8988T (cell line): ENCODE data around the gene PACRG.

Source experiments
- DNase-seq: peaks from one replicate; pipeline ENCODE4 v3.0.0; 2011

Gene PACRG

GRCh38 chr6:163186527-163186926 is 458.8 kb downstream of the PACRG start:
- no peak for DNase-seq

GRCh38 chr6:163187201-163187600 is 459.4 kb downstream of the PACRG start:
- DNase-seq = no peak

- DNase-seq = no peak
These were observed 459.8 kb downstream of the PACRG start for GRCh38 chr6:163187606-163188005.

DNA sequence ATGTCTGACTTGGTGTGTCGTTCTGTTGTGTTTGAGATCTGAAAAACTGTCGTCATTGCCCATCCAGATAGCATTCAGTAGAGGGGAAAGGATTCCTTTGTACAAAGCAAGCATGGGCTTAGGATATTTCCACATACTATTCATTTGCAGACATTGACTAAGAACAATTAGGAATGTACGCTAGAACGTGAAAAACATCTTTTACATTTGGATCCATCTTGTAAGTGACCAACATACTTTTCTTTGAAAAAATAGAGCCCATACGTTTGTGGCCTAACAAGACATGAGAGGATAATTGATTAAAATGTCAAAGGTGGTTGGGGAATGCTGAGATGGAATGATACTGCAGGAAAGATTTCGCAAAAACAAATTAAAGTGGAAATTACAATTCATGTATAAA is 461.0 kb downstream of the PACRG start:
- DNase-seq = no peak

DNA sequence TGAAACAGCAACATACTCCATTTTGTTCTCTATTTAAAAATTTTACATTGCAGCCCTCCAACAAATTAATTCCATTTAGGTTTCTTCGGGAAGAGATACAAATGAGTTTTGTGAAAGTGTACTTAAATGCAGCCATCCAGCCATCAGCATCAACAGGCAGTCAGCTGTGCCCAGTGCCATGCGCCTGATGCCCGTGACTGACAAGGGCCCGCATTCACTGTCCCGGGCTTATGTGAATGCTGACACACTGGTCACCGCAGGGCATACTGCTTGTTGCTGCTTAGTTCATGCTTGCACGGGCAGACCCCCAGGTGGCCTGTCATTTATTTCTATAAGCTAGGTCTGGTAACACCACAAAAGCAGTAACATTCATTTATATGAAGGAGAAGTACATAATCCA is 461.8 kb downstream of the PACRG start:
- no peak for DNase-seq

GRCh38 chr6:163190786-163191185 is 463.0 kb downstream of the PACRG start:
- no peak for DNase-seq

DNA sequence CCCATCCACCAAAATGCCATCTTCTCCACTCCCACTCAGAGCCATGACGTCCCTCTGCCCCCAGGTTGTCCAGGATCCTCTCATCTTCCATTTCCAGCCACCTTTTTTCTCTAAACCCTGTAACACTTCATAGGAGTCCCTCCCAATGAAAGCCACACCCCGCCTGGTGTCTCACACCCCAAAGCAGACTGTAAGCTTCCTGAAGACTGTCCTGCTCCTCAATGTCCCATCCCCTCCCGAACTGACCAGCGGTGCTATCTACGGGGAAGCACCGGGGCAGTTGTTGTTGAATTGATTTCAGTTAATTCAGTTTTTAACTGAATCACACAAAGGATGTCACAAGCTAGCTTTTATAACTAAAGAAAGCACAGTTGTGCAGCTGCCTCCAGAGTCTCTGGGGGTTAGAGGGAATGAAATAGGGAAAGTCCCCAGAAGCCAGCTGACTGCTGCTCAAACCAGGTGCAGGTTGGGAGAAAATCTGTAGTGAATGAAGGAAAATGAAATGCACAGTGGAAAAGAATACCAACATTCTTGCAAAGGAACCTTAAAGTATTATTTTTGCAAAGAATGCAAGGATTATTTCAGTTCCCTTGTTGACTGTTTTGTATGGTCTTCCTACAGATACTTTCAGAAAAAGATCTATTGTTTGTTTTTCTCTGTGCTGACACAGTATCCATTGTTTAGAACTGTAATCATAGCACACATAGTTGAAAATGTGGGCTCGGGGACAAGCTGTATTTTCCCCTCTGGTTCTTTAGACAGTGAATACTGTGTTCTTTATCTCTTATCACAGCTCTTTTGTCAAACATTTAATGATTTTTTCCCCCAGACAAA is 464.1 kb downstream of the PACRG start:
- no peak for DNase-seq

DNA sequence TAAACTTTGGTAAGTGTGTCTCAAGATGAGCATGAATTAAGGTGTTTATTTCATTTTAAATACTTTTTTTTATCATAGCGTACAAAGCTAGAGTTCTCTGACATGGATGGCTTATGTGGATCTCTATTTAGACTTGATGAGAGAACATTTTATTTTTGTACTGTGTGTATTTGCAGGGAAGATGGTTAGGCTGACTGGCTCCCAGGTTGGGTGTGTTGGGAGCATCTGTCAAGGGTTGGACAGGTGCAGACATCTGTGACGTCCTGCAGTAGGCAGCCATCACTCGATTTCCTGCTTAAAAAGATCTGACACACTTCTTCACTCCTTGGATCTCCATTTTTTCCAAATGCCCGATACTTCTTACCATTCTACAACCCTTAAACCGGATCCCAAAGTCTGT is 464.8 kb downstream of the PACRG start:
- no peak for DNase-seq

- DNase-seq = no peak
These were observed 465.6 kb downstream of the PACRG start for GRCh38 chr6:163193326-163193725.

DNA sequence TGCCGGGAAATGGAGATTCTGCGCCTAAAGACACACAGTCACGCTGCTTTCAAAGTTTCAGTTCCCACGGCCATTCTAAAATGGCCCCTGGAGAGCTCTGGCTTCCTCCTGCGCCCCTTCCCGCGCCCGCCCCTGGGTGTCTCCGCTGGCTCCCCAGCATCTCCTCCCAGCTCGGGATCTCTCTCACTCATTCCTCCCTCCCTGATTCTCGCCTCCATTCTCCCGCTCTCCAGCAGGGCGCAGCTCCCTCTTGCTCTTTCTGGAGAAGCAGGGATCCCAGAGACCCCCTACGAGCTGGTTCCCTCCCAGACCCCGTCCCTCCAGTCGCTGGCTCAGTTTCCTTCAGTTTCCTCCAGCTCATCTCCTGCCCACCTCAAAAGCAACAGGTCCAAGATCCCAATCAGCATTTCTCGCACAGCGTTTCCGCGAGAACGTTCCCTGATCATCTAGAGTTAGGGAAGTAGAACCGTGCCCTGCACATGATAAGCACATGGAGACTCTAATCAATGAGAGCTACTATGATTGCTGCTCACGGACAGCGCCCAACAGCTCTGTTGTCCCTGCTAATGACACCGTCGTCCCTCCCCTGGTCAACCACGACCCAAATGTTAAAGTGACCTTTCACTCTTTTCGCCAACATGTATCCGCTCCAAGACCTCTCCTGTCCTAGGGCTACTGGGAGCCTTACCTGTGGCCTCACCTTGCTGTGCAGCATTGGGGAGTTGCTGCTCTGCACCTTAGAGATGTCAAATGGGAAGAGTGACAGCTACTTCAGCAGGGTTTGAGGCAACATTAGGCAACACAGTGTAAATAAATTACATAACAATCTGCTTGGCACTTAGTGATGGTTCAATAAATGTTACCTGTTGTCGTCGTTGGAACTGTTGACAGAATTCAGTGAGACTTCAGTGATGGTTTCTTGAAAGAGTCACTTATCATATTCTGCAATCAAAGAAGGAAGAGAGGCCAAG is 468.2 kb downstream of the PACRG start:
- no peak for DNase-seq

DNA sequence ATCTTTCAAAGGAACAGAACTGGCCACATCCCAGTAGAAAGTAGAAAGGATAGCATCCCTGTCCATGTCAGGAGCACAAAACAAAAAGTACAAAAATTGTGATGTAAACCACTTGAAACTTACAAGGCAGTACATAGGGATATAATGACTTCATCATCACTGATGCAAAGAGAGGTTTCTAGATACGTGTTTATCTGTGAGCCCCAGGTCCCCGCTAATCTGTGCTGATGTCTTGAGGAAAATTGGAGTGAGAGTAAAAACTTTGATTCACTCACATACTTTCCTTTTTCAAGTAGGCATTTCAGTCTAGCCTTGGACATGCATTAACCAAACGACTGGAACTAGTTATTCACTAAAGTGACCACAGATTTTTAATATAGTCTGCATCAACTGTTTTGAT is 470.1 kb downstream of the PACRG start:
- no peak for DNase-seq

DNA sequence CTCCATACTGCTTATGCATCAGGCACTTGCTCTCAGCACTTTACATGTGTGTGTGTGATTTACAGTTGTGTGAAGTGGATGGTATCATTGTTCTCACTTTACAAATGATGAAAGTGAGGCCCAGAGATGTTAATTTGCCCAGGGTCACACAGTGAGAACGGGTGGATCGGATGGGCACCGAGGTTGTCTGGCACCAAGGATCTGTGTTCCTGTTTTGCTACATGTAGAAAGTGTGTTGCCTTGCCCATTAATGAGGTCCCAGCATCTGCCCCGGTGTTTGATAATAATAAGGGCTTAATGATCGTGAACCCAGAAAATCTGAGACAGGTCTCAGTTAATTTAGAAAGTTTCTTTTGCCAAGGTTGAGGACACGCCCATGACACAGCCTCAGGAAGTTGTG is 470.6 kb downstream of the PACRG start:
- DNase-seq = no peak

DNA sequence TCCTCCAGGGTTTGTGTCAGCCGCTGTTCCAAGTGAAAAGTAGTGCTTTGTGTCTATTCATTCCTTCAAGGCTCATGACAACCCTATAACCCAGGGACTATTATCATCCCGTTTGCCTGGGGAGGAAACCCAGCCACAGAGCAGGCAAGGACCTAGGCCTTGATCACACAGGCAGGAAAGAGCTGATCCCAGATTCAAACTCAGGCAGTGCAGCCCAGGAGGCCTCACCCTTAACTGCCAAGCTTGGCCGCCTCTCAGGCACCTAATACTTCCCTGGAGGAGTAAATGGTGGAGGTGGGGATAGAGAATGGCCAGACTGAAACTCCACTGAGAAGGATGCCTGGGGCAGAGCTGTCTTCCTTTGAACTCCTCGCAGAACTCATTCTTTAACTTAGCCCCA is 471.6 kb downstream of the PACRG start:
- no peak for DNase-seq

DNA sequence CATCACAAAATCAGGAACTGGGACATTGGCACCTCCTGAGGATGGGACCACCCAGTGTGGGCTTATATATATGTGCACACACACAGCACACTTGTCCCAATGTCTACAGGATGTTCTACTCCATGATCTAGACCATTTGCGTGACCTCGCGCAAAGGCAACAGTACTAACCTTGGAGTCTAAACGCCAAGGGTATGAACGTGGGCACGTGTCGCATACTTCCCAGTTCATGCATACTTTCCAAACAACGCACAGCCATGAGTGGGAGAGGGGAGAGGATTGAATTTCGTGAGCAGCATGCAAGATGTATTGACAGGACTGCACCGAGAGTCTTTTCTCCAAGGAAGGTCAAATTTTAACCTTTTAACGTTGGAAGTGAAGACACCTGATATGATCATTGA is 472.5 kb downstream of the PACRG start:
- DNase-seq = no peak

DNA sequence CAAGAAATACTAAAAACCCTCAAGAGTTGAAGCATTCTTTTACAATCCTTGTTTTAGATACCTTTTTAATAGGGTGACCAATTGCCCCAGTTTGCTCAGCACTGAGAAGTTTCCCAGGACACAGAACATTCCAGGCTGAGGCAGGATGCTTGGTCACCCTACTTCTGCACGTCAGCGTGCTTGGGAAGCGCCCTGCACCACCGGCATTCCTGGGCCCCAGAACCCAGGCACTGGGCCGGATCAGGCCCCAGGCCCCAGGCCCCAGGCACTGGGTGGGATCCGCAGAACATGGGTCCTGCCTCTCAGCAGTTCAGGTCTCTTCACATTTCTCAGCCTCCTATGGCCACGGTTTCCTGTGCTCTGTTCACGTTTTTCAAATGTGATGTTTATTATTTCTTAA is 472.9 kb downstream of the PACRG start:
- DNase-seq = no peak

GRCh38 chr6:163201855-163202254 is 474.1 kb downstream of the PACRG start:
- no peak for DNase-seq

- DNase-seq = no peak
These were observed 478.4 kb downstream of the PACRG start for GRCh38 chr6:163206196-163206595.

DNA sequence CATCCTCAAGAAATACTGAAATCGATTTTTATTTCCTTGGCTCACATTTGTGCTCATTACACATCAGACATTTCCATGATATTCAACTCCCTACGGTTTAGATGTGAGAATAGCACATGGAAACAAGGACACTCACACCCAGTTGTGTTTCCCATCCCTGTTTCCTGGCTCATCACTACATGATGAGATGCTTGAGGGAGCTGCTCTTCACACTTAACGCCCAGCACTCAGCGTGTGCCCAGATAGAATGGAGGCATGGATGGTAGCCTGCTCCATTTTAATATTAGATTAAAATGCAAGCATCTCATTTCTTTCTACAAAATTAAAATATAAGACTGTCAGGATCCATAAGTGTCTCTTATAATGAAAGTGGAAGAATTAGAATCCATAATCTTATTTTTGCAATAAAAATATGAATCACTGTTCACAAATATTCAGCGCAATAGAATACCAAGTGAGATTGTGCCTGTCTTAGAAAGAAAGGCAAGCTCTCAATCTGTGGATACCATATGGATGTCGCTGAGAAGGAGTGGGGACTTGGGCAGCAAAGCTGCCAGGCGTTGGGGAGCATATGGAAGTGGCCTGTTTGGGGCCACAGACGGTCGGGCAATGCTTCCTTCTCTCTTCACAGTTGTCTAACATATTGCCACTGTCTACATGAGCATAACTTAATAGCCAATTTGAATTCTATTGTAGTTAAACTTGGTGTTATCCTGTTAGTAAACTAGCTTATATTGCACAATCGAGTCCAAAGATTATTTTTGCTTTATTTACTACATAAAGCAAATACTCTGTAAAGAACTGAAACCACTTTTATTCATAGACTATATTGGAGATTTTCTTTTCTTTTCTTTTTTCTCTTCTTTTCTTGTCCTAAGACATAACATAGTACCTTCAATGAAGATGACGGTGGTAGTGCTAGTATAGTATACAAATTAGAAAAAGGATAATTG is 479.9 kb downstream of the PACRG start:
- DNase-seq = no peak

- DNase-seq = no peak
These were observed 481.2 kb downstream of the PACRG start for GRCh38 chr6:163209005-163209404.

DNA sequence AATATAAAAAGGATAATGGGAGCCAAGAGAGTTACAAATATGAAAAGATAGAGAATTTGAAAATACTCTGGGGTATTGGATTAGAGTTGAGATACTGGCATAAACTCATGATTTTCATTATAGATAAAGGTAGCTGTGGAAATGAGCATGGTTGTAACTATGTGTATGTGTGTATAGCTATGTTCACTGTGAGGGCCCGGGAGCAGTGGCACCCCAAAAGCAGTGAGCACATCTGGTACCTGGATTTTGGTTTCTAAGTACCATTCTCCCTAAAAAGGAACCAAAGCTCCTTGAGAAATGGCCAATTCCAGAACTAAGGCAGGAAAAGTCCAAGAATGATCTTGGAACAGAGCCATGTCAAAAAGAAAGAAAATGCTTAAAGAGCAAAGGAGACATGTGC is 484.3 kb downstream of the PACRG start:
- no peak for DNase-seq

DNA sequence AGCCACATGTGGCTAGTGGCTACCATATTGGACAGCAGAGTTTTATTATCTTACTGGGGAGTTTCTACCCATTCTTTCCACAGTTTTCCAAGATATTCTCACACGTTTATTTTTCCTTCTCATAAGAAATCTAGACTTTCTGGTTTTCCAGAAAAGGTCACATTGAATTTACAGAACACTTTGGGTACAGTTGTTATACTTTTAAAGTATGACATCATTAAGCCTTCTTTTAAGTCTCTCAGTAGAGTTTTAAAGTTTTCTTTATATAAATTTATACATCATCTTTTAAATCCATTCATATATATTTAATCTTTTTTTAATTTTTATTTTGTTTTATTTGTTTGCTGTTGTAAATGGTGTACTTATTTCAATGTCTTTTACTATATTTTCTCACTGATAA is 486.5 kb downstream of the PACRG start:
- DNase-seq = no peak

GRCh38 chr6:163218361-163218894 is 490.7 kb downstream of the PACRG start:
- DNase-seq = no peak
